ENCODE results near the gene WDR38. TPM values are rescaled to one million over a fixed set of nuclear protein-coding genes. Genes with fewer than 3 reads are reported as not detected.

Gene WDR38
- total and polyA plus RNA-seq, 9 of the 15 experiments (the other 6 are each of a cell fraction or from before 2014, with no cell fraction given), result not detected

GRCh38 chr9:124868511-124869465 is 15.5 kb downstream of the WDR38 start (continued):
- TF ChIP-seq THRA (IDR thresholded peaks at IDR 0.05) (no peak), PURB (CRISPR knock-in tag; IDR thresholded peaks at IDR 0.05; ENCODE audit: low read depth) (no peak), GABPA (tag; conservative IDR thresholded peaks at IDR 0.05; ENCODE audit: low read depth) (no peak), BRD4 (IDR thresholded peaks at IDR 0.05) (0 out of 2 replicates have a peak, but pooled peaks have one; percentile 60), KLF10 (CRISPR knock-in tag; IDR thresholded peaks at IDR 0.05) (no peak), DNMT1 (IDR thresholded peaks at IDR 0.05) (no peak), NFRKB (IDR thresholded peaks at IDR 0.05; ENCODE audit: low read depth) (peak; percentile 76; the same call in 1 of the 2 replicates), NFE2L1 (tag; IDR thresholded peaks at IDR 0.05; ENCODE audit: borderline replicate concordance, low read depth) (no peak), TRIM28 (IDR thresholded peaks at IDR 0.05) (no peak), RHOXF2B (CRISPR knock-in tag; conservative IDR thresholded peaks at IDR 0.05) (no peak), ZNF644 (tag; IDR thresholded peaks at IDR 0.05; ENCODE audit: low read depth) (no peak), NEUROD1 (IDR thresholded peaks at IDR 0.05; ENCODE audit: borderline replicate concordance, low read depth, low read length, partially characterized antibody) (no peak), SAFB2 (IDR thresholded peaks at IDR 0.05; ENCODE audit: borderline replicate concordance, low read depth, low read length, severe bottlenecking) (no peak), BHLHE40 (IDR thresholded peaks at IDR 0.05; ENCODE audit: low read length) (peak; percentile 34; the same call in 1 of the 2 replicates), ZNF232 (CRISPR knock-in tag; IDR thresholded peaks at IDR 0.05) (no peak), ZNF584 (CRISPR knock-in tag; IDR thresholded peaks at IDR 0.05; ENCODE audit: low read depth) (no peak), ZBTB43 (CRISPR knock-in tag; IDR thresholded peaks at IDR 0.05) (no peak), RBM14 (IDR thresholded peaks at IDR 0.05; ENCODE audit: borderline replicate concordance, insufficient read depth, low read depth, low read length) (peak; percentile 94; the same call in 1 of the 2 replicates), ZNF146 (CRISPR knock-in tag; IDR thresholded peaks at IDR 0.05; ENCODE audit: unreplicated experiment) (no peak), CREB1 (IDR thresholded peaks at IDR 0.05) (peak; percentile 73), CREB1 (CRISPR knock-in tag; IDR thresholded peaks at IDR 0.05) (peak; percentile 77; the same call in 1 of the 2 replicates), KDM2B (CRISPR knock-in tag; IDR thresholded peaks at IDR 0.05) (no peak)

All from K562 (cell line).